Hepatic stellate cell (primary cell): Measurements from ENCODE around the gene ACTG2.
"Not testable (repeated sequence)": the region's sequence is repeated elsewhere in the genome, so short reads cannot be mapped to it uniquely, and the experiment has no call there.

Experiments
- DNase-seq: peaks from one replicate; pipeline ENCODE4 v3.0.0; 2011; ENCODE audit warnings: low spot score

ACTG2 gene

DNA sequence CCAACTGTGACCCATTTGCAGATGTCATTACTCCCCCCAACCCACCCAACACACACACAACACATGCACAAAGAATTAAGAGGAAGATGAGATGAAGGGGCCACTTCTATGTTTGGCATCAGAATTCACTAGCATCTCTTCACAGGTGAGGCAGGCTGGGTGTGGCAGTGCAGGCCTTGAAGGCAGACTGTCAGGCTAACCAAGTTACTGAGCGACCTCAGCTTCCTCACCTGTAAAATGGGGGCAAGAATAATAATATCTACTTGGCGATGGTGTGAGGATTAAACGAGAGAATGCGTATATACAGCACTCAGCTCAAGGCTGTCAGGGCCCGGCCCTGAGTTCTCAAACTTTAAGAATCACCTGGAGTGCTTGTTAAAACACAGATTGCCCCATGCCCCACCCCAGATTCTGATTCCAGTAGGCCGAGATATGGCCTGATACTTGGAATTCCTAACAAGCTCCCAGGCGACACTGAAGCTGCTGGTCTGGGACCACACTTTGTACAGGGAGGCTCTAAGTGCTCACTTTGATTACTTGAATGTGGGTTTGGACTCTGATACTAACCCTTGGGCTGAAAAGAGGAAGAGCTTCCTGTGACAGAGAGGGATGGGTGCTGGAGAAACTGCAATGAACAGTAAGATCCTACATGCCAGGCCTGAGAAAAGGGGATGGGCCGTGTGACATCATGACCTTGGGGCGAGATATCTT, 1.1 kb downstream of the ACTG2 start:
- DNase-seq: no peak

DNA sequence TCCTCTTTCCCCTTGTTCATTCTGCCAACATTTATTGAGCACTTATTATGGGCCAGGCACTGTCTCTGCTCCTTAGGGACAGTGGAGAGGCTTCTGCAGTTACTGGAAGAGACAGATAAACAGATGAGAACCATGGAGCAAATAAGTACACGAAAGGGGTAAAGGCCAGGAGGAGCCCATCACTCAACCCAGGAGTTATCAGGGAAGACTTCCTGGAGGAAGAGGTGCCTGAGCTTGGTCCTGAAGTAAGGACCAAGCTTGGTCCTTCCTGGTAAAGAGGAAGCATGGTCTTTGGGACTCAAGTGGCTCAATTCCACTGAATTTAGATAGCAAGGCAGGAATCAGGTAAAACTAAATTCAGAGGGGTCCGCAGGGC, 1.7 kb downstream of the ACTG2 start:
- no peak for DNase-seq

DNA sequence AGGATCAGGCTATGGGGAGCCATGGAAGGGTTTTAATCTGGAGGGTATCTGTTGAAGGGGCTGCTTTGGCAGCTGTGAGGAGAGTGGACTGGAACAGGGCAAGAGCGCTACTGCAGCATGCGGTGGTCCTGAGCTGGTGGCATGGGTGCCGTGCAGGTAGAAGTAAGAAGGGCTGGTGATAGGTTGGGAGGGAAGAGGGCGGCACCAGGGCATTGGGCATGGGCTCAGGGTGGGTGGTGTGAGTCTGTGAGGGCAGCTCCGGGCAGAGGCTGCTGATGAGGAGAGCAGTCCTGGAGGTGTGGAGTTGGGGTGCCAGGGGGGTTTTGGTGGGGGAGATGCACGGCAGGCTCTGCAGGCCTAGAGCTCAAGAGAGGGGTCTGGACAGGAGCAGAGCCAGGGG, 2.1 kb downstream of the ACTG2 start:
- DNase-seq: no peak

DNA sequence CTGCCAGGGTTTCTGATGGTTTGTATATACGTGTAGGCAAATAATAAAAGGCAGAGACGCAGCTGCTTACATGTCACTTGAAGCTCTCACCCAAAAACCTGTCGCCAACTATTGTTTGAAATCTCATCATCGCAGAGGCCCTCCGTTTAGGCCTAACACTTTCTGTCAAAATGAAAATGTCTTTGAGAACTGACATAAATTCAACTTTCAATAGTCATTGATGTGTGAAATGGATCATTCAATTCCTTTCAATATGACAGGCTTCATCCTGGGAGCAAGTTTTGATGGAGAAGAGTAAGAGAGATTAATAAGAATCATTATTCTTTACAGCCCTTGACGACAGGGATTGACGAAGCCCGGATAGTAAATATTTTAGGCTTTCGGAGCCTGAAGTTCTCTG, 2.7 kb downstream of the ACTG2 start:
- DNase-seq: no peak

DNA sequence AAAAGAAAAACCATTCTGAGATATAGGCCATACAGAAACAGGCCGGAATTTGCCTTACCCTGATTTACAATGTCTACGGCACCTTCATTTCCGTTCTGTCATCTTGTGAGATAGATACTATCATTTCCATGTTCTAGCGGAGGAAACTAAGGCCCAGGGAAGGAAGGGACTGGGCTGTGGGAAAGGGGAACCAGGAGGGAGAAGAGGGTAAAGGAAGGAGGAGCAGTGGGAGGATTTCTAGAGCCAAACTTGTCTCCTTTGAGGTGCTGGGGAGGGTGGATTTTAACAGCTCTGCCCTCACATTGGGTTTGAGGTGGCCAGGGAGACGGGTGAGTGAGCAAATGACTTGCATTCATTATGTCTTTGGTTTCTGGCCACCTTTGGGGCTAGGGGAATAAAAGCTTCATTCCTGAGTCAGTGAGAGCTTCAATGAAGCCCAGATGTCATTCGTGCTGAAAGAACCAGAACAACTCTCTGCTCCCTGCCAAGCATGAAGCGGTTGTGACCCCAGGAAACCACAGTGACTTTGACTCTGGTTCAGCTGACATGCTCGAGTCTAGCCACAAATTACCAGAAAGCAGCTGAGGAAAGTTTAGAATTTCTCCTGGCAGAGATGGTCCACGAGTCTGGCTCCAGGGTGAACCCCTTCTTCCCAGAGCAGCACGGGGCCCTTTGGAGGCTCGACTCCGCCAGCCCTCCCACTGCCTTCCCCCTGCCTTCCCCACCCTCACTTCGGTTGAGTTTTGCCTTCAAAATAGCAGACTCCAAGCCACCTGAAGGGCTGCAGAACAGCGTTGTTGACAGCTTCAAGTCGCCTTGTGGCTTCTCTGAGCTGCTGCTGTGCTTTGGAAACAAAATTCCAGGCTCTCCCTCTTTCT, 3.8 kb downstream of the ACTG2 start:
- peak; percentile 62 for DNase-seq

DNA sequence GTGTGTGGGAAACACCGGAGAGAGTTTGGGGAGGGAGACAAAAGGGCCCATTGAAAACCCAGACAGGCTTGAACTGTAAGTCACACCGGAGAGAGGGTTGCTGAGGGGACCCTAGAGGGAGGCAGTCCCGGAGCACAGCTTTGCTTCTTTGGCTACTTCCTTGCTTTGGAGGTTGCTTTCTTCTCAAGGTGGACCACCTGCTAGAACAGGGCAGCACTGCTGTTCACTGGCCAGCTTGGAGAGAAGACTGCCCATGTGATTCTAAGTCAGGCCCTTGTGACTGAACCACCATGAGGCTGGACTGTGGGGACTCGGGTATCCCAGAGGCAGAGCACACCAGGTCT, 4.4 kb downstream of the ACTG2 start:
- DNase-seq: no peak

DNA sequence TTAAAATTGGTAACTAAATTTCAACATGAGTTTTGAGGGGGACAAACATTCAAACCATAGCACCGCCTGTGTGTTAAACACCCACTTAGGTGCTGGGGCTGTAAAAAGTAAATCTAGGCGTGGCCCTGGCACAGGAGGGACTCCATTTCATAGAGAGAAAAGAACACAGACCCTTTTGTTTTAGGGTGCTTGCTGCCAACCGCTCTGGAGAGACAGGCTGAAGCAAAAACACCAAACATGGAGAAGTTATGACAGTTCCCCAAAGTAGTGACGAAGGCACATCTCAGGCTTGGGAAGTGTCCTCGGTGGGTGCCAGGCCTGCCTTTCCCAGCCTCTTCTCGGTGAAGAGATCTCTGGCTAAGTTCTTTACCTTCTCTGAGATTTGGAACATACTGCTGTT, 5.1 kb downstream of the ACTG2 start:
- no peak for DNase-seq

DNA sequence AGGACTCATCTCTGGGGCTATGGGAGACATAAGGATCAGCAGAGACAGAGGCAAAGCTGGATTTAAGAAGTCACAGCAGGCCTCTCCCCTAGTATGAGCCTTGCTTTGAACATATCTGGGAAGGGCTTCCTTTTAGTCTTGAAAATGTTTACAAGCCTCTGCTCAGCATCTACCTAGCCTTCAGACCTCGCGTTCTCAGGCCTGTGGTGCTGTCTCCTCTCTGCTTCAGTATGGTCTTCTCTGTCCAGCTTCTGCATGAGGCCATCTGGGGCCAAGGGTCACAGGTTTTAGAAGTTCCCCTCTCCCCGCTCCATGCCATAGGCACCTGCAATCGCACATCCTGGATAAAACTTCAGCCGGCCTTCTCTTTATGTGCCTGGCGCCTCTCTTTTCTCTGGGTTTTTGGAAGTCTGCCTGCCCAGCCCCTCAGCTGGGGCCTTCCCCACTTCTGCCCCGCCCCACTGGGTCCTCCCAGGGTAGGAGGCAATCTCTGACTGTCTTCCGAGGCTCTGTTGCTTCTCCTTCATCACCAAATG, 7.1 kb downstream of the ACTG2 start:
- DNase-seq: no peak

DNA sequence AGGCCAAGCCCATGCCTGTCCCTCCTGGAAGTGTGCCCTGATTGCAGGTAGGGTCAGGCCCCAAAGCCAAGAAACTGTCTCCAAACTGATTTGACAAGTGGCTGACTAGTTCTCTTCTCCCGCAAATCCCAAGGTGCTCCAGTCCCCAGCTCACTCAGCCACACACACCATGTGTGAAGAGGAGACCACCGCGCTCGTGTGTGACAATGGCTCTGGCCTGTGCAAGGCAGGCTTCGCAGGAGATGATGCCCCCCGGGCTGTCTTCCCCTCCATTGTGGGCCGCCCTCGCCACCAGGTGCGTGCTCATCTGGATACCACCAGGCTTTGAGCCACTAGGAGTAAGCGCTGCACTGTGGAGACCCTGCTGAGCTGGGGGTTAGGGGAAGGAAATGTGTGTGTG, 8.3 kb downstream of the ACTG2 start:
- DNase-seq: no peak

DNA sequence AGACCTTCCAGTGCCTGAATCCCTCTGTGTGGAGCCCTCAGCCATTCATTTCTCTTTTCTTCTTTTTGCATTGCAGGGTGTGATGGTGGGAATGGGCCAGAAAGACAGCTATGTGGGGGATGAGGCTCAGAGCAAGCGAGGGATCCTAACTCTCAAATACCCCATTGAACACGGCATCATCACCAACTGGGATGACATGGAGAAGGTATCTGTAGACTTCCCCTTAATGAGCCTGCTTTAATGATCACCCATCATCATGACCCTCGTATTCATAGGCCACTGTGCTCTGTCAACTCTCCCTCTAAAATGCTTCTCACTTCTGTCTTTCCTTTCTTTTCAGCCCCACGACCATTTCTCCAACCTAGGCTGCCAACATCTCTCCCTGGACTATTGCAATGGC, 9.5 kb downstream of the ACTG2 start:
- DNase-seq: no peak

DNA sequence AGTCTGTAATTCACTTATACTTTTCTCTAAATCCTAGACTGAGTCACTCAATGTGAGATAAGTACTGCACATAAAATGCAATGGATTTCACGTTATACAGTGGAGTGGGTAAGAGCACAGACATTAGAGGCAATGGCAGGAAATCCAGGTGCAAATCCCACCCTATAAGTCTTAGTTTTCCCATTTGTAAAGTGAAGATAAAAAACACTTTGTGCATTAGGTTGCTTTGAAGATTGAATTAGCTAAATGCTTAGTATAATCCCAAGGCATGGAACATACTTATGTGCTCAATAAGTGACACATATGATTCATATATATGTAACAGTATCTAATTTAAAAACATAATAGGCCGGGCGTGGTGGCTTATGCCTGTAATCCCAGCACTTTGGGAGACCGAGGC, 10.5 kb downstream of the ACTG2 start:
- DNase-seq: no peak

DNA sequence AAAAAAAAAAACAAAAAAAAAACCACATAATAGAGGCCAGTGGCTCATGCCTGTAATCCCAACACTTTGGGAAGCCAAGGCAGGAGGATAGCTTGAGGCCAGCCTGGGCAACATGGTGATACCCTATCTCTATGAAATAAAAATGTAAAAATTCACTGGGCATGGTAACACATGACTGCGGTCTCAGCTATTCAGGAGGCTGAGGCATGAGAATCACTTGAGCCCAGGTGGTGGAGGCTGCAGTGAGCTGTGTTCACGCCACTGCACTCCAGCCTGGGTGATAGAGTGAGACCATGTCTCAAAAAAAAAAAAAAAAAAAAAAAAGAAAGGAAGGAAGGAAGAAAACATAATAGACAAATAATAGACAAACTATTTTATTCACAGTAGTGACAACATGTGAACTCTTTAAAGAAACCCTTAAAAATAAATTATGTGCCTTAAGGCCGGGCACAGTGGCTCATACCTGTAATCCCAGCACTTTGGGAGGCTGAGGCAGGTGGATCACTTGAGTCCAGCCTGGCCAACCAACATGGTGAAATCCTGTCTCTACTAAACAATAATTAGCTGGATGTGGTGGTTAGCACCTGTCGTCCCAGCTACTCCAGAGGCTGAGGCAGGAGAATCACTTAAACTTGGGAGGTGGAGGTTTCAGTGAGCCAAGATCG, 11.3 kb downstream of the ACTG2 start:
- DNase-seq: not testable (repeated sequence)

DNA sequence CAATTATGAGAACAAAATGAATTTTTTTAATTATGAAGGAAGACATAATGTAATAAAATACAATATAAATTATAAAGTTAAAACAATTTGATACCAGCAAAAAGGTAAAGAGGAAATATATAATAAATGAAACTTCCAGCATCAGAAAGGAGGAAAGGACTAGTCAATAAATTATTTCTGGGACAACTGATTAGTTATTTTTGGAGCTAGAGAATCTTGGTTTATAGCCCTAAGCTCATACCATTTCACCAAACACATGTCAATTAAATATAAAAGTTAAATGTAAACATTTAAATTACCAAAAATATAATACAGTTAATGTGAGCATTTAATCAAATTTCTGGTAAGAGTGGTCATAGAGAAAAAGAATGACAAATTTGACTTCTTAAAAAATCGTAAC, 12.1 kb downstream of the ACTG2 start:
- DNase-seq: no peak

DNA sequence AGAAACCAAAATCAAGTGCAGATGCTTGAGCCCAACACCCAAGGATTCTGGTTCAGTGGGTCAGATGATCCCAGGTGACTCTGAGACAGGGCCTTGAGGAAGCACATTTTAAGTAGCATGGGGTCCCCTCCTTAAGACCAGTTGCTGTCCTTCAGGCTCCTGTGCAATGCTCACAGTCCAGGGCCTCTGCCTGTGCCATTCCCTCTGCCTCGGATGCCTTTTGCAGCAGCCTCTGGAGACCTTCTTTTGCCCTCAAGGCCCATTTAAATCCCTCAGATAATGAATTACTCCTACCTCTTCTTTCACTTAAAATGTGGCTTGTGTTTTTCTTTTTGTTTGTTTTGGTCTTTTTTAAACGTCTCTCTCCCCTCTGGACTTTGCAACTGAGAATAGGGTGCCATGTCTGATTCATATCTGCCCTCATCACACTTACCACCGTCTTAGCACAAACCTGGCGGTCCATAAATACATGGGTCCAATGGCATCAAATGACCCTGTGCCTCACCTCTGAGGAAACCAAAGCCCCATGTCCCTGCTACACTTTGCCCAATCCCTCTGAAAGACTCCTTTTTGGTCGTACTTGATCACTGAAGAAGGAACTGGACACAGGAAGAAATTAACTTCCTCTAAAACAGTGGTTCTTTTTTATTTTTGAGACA, 14.2 kb downstream of the ACTG2 start:
- DNase-seq: no peak

DNA sequence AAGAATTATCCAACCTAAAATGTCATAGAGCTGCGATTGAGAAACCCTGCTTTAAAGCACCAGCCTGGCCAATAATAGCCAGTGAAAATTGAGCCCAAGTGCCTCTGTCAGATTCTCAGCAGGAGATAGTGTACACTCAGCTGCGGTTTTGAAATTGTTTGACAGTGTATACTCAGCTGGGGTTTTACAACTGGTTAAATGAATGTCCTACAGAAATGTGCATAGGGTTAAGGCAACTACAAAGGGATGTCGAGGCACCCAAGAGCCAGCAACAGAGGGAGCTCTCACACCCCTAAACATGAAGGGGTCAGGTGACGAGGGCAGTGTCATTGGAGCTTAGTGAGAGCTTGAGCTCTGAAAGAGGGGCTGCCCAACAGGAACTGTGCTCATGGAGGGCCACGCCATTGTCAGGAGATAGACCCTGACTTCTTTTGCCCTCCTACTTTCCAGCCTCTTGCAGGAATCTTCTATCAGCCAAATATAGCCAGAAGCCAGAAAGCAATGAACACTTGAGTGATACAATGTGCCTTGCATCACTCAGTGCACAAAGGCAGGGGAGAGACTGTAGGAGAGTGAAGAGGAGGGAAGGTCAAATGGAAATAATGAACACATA, 15.1 kb downstream of the ACTG2 start:
- DNase-seq: no peak

DNA sequence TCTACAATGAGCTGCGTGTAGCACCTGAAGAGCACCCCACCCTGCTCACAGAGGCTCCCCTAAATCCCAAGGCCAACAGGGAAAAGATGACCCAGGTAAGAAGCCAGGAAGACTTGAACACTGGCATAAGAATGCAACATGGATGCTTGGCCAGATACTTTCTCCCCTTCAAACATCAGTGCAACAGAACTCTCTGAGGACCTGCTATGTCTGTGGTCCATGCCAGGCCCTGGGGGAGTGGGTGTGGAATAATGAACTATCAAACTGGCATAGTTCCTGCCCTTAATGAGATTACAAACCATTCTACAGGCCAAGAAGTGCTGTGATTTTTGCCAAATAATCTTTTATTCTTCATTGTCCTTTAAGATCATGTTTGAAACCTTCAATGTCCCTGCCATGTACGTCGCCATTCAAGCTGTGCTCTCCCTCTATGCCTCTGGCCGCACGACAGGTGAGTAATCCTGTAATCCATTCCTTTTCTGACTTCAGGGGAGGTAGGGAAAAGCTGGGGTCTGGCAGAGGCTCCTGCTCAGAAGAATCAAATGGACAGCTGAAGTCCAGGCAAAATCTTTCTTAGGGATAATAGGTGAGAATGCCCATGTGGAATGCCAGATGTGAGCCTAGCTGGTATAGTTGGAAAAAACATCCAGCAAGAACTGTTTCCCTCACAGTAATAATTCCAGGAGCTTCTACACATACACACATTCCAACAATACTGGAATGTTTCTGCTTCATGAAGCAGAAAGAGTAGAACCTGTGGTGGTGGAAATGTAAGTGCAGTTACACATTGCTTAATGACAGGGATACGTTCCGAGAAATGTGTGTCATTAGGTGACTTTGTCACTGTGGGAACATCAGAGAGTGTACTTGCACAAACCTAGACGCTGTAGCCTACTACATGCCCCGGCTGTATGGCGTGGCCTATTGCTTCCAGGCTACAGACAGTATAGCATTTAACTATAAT, 16.2 kb downstream of the ACTG2 start:
- DNase-seq: no peak

DNA sequence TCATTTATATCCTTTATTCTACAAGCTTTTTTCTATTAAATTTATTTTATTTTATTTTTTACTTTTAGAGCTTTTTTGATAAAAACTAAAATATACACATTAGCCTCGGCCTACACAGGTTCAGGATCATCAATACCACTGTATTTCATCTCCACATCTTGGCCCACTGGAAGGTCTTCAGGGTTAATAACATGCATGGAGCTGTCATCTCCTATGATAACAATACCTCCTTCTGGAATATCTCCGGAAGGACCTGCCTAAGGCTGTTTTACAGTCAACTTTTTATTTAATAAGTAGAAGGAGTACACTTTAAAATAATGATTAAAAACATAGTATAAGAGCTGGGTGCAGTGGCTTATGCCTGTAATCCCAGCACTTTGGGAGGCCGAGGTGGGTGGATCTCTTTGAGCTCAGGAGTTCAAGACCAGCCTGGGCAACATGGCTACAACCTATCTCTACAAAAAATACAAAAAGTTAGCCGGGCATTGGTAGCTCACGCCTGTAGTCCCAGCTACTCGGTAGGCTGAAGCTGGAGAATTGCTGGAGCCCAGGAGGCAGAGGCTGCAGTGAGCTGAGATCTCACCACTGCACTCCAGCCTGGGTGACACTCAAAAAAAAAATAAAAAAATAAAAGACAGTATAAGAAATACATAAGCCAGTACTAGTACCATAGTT, 18.2 kb downstream of the ACTG2 start:
- no peak for DNase-seq

DNA sequence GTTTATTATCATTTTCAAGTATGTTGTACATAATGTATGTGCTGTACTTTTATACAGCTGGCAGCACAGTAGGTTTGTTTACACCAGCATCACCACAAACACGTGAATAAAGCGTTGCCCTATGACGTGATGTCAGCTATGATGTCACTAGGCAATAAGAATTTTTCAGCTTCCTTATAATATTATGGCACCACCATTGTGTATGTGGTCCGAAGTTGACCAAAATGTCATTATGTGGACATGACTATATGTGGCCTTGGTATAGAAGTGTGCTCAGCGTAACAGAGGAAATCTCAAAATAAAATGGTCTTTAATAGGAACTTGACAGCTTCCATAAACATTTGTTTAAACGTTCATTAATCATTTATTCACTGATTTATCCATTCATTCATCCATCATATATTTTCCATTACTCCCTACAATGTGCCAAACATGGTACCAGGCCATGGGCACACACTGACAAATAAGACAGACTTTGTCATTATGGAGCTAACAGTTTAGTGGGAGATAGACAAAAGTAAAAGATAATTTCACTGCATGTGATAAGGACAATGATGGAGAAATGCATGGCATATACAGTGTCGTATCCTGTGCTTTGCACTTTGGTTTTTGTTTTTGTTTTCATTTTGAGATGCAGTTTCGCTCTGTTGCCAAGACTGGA, 18.9 kb downstream of the ACTG2 start:
- DNase-seq: no peak

DNA sequence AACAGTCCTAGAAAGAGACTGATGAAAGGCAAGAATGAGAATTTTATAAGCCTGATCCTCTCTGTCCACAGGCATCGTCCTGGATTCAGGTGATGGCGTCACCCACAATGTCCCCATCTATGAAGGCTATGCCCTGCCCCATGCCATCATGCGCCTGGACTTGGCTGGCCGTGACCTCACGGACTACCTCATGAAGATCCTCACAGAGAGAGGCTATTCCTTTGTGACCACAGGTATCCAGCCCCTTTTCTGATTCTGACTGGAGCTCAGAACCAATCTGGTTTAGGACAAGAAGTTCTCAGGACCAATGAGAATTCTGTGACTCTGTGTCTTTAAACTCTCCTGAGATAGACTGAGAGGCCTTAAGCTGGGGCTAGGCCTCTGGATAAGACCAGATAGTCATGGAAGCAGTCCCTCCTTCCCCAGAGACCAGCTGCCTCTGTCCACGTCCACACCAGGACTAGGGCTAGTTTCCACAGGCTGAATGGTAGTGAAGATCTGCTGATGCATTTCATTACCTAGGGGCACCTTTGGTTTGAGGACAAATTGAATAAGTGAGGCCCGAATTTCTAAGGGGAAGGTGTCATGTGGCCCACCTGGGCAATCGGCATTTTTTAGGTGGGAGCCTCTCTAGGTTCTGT, 20.7 kb downstream of the ACTG2 start:
- DNase-seq: no peak
